DND-41 (cell line): Measurements from ENCODE around the gene ORM1.

Experiments used
- CTCF ChIP-seq: IDR thresholded peaks from 2 replicates; pipeline ENCODE4 v1.5.1; 2012; ENCODE audit warnings: borderline replicate concordance, low read length, moderate library complexity, mild to moderate bottlenecking; ENCODE audit not compliant: poor library complexity, severe bottlenecking; ENCODE audit errors: extremely low read depth
- EZH2 ChIP-seq: IDR thresholded peaks from 3 replicates; pipeline ENCODE4 v1.6.1; 2012; ENCODE audit warnings: borderline replicate concordance, low read depth, mild to moderate bottlenecking, moderate library complexity, low read length, inconsistent platforms; ENCODE audit not compliant: severe bottlenecking

GRCh38 chr9:114303977-114304376 is 18.9 kb upstream of the ORM1 start:
- no peak for TF ChIP-seq CTCF
- TF ChIP-seq EZH2 = no peak
